B cell (primary cell): Measurements from ENCODE around the gene IDH2.
"Not testable (repeated sequence)": the region's sequence is repeated elsewhere in the genome, so short reads cannot be mapped to it uniquely, and the experiment has no call there.

Source experiments
- EZH2 ChIP-seq: IDR thresholded peaks from 2 replicates; pipeline ENCODE4 v1.6.1; 2012; ENCODE audit warnings: borderline replicate concordance, low read depth, mild to moderate bottlenecking, moderate library complexity, low read length; ENCODE audit not compliant: insufficient read depth, poor library complexity, severe bottlenecking
- TF ChIP-seq, protein P1 (sequence below): fragments of 200-600 bp; IDR thresholded peaks from one replicate; pipeline ENCODE4 v1.8.0; 2022; ENCODE audit warnings: antibody characterized with exemption, mild to moderate bottlenecking

GRCh38 chr15:90150551-90150950, 48.3 kb upstream of the IDH2 start:
- TF ChIP-seq, protein P1, sequence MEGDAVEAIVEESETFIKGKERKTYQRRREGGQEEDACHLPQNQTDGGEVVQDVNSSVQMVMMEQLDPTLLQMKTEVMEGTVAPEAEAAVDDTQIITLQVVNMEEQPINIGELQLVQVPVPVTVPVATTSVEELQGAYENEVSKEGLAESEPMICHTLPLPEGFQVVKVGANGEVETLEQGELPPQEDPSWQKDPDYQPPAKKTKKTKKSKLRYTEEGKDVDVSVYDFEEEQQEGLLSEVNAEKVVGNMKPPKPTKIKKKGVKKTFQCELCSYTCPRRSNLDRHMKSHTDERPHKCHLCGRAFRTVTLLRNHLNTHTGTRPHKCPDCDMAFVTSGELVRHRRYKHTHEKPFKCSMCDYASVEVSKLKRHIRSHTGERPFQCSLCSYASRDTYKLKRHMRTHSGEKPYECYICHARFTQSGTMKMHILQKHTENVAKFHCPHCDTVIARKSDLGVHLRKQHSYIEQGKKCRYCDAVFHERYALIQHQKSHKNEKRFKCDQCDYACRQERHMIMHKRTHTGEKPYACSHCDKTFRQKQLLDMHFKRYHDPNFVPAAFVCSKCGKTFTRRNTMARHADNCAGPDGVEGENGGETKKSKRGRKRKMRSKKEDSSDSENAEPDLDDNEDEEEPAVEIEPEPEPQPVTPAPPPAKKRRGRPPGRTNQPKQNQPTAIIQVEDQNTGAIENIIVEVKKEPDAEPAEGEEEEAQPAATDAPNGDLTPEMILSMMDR, result not testable (repeated sequence)
- TF ChIP-seq EZH2, result not testable (repeated sequence)
